ENCODE results near the gene COQ7.

- TF ChIP-seq, protein P1, sequence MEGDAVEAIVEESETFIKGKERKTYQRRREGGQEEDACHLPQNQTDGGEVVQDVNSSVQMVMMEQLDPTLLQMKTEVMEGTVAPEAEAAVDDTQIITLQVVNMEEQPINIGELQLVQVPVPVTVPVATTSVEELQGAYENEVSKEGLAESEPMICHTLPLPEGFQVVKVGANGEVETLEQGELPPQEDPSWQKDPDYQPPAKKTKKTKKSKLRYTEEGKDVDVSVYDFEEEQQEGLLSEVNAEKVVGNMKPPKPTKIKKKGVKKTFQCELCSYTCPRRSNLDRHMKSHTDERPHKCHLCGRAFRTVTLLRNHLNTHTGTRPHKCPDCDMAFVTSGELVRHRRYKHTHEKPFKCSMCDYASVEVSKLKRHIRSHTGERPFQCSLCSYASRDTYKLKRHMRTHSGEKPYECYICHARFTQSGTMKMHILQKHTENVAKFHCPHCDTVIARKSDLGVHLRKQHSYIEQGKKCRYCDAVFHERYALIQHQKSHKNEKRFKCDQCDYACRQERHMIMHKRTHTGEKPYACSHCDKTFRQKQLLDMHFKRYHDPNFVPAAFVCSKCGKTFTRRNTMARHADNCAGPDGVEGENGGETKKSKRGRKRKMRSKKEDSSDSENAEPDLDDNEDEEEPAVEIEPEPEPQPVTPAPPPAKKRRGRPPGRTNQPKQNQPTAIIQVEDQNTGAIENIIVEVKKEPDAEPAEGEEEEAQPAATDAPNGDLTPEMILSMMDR (conservative IDR thresholded peaks at IDR 0.05; ENCODE audit: low read length), result no peak
- no peak for TF ChIP-seq EZH2phosphoT487 (IDR thresholded peaks at IDR 0.05; ENCODE audit: borderline replicate concordance, low read depth, low read length)
These were observed 912 bp downstream of the COQ7 start for GRCh38 chr16:19068237-19068815.

Measured in OCI-LY7 (cell line).